HepG2 (cell line): Measurements from ENCODE around the gene CDH8. TPM values are rescaled to one million over a fixed set of nuclear protein-coding genes. Genes with fewer than 3 reads are reported as not detected.

Experiments used
- ATAC-seq: fragments of 200-7000 bp; cut with Tn5 transposase; 3 replicates; pipeline ENCODE4 v1.9.1; 2020; ENCODE audit warnings: mild to moderate bottlenecking, moderate library complexity
- BruUV-seq: library from RNA; stranded (reverse); fragments of 400-500 nt; replicated peaks from 2 replicates; lab custom pipeline; 2021; lab: Mats Ljungman, UMichigan
- CTCF ChIA-PET: fragments of 300-600 bp; formaldehyde crosslinking; extraction: SDS; loops from one replicate; lab custom pipeline; 2021; ENCODE audit warnings: low total read pairs, inconsistent platforms, low intra/inter-chr PET ratio; lab: Yijun Ruan, JAX
- POLR2A ChIA-PET: fragments of 350-600 bp; sonication (Branson Sonifier 250); formaldehyde crosslinking; loops from one replicate; lab custom pipeline; 2020; ENCODE audit warnings: antibody characterized with exemption, inconsistent platforms; lab: Yijun Ruan, JAX
- DNase-seq: peaks from one replicate; pipeline ENCODE4 v3.0.0-alpha.2; 2015; ENCODE audit warnings: low spot score
- FAIRE-seq: peaks from 3 replicates; lab custom pipeline; 2011; peaks lifted over from hg19 to GRCh38; lab: Jason Lieb, UNC
- H2AFZ ChIP-seq: one replicate; pipeline ENCODE4 v1.6.1; 2011; ENCODE audit warnings: low read length, inconsistent platforms
- H3K27ac ChIP-seq: fragments of 300-600 bp; 3 replicates; pipeline ENCODE4 v1.8.0; 2011; ENCODE audit warnings: mixed run types, mild to moderate bottlenecking, mixed read lengths, low read length, inconsistent platforms; ENCODE audit not compliant: insufficient read depth; ENCODE audit errors: extremely low read length
- H3K27me3 ChIP-seq, 2 experiments: fragments of 200-600 bp in 1 of 2; 2 replicates in 1 of 2; 3 replicates in 1 of 2; pipeline versions ENCODE4 v1.6.0 to v1.8.0; 2011; ENCODE audit warnings: low read length in 2 of 2, mild to moderate bottlenecking in 2 of 2, moderate library complexity in 2 of 2, inconsistent platforms in 1 of 2; ENCODE audit not compliant: insufficient read depth in 2 of 2, control insufficient read depth in 1 of 2
- H3K36me3 ChIP-seq, 2 experiments: fragments of 200-600 bp in 1 of 2; replicated peaks in 1 of 2; 2 replicates in 1 of 2; 3 replicates in 1 of 2; pipeline versions ENCODE4 v1.5.1 to v1.8.0; 2011; ENCODE audit warnings: low read length in 2 of 2, inconsistent platforms in 1 of 2; ENCODE audit not compliant: insufficient read depth in 2 of 2, control insufficient read depth in 1 of 2
- H3K4me1 ChIP-seq: 2 replicates; pipeline ENCODE4 v1.5.1; 2012; ENCODE audit warnings: low read length, inconsistent platforms; ENCODE audit not compliant: insufficient read depth
- H3K4me2 ChIP-seq: 2 replicates; pipeline ENCODE4 v1.6.0; 2011; ENCODE audit warnings: low read depth, low read length, inconsistent platforms
- H3K4me3 ChIP-seq, 3 experiments: fragments of 200-600 bp in 1 of 3; sonication (generic), shearing (Covaris generic) in 1 of 3; replicated peaks in 1 of 3; 2 replicates each; pipeline ENCODE4 v1.5.1; 2011 to 2016; ENCODE audit warnings: low read length in 3 of 3, inconsistent platforms in 2 of 3, low read depth in 2 of 3, mild to moderate bottlenecking in 2 of 3, control low read depth in 1 of 3, mixed read lengths in 1 of 3; ENCODE audit not compliant: insufficient read depth in 1 of 3
- H3K79me2 ChIP-seq: one replicate; pipeline ENCODE4 v1.6.1; 2011; ENCODE audit warnings: low read length, inconsistent platforms; ENCODE audit not compliant: insufficient read depth
- H3K9ac ChIP-seq: 2 replicates; pipeline ENCODE4 v1.6.0; 2011; ENCODE audit warnings: mild to moderate bottlenecking, low read depth, low read length, inconsistent platforms; ENCODE audit not compliant: insufficient read depth
- H3K9me3 ChIP-seq: 2 replicates; pipeline ENCODE4 v1.5.1; 2012; ENCODE audit warnings: mild to moderate bottlenecking, low read length
- H4K20me1 ChIP-seq: 2 replicates; pipeline ENCODE4 v1.6.0; 2011; ENCODE audit warnings: inconsistent platforms, mild to moderate bottlenecking, low read length, moderate library complexity; ENCODE audit not compliant: insufficient read depth
- HMGA1 ChIP-seq: sonication (generic); formaldehyde crosslinking; conservative IDR thresholded peaks from 2 replicates; pipeline ENCODE4 v1.4.0; 2020; ENCODE audit warnings: missing genetic modification reagents
- NONO ChIP-seq, 2 experiments: fragments of 450-650 bp in 1 of 2; sonication (generic) in 1 of 2; formaldehyde crosslinking in 1 of 2; IDR thresholded peaks in 1 of 2; conservative IDR thresholded peaks in 1 of 2; 2 replicates each; pipeline versions ENCODE4 v1.6.1 to v1.8.0; 2017 to 2022; ENCODE audit warnings: mild to moderate bottlenecking in 1 of 2, missing genetic modification reagents in 1 of 2, moderate library complexity in 1 of 2
- ZNF232 ChIP-seq: sonication (generic); formaldehyde crosslinking; IDR thresholded peaks from 2 replicates; pipeline ENCODE4 v1.4.0; 2020; ENCODE audit warnings: missing genetic modification reagents, borderline replicate concordance
- ZNF296 ChIP-seq: sonication (generic); formaldehyde crosslinking; conservative IDR thresholded peaks from 2 replicates; pipeline ENCODE4 v1.5.0; 2020; ENCODE audit warnings: mild to moderate bottlenecking, missing genetic modification reagents
- ZNF30 ChIP-seq: sonication (generic); formaldehyde crosslinking; IDR thresholded peaks from 2 replicates; pipeline ENCODE4 v1.5.0; 2020; ENCODE audit warnings: mild to moderate bottlenecking, missing genetic modification reagents
- ZNF432 ChIP-seq: sonication (generic); formaldehyde crosslinking; IDR thresholded peaks from 2 replicates; pipeline ENCODE4 v1.5.0; 2020; ENCODE audit warnings: missing genetic modification reagents, mild to moderate bottlenecking, borderline replicate concordance
- ZNF792 ChIP-seq: IDR thresholded peaks from 2 replicates; pipeline ENCODE4 v1.6.1; 2016
- WGBS: methylation state at CpG from one replicate; pipeline ENCODE4 v1.1.6; 2017; ENCODE audit warnings: low lambda C conversion rate; 5-methylcytosine and 5-hydroxymethylcytosine counted together
- in situ Hi-C: cut with HindIII; loops from 2 replicates; pipeline ENCODE4 v1.10.0; 2017; ENCODE audit warnings: low pct_unique_long_range_greater_than_20kb; ENCODE audit not compliant: extremely low pct_ligation_motif_present
- intact Hi-C: fragments of 100-400 bp; cut with micrococcal nuclease; formaldehyde crosslinking; loops from one replicate; pipeline ENCODE4 v1.10.0; 2022; ENCODE audit not compliant: unreplicated experiment
- polyA plus RNA-seq, 8 experiments: library from polyadenylated mRNA; depleted of rRNA in 3 of 8; stranded (reverse) in 7 of 8; unstranded in 1 of 8; fragments of >200 nt; fragmentation: Illumina TruSeq in 4 of 8; extraction: Trizol in 4 of 8; gene quantifications; 2 replicates each; pipeline versions ENCODE4 v1.2.1 to v1.2.3, GENCODE V29; 2011 to 2016; ENCODE audit warnings: low read depth in 4 of 8, missing spikeins in 1 of 8, mixed read lengths in 1 of 8; ENCODE audit not compliant: insufficient read depth in 1 of 8
- total RNA-seq, 5 experiments: library from RNA; depleted of rRNA; stranded (reverse); fragments of >200 nt; fragmentation: Illumina TruSeq; extraction: Trizol; gene quantifications; 2 replicates each; pipeline ENCODE4 v1.2.3, GENCODE V29; 2016; ENCODE audit warnings: low read depth in 1 of 5
- TF ChIP-seq, protein P1 (sequence below): sonication (generic); formaldehyde crosslinking; conservative IDR thresholded peaks from 2 replicates; pipeline ENCODE4 v1.4.0; 2020; ENCODE audit warnings: missing genetic modification reagents
- TF ChIP-seq, protein P2 (sequence below): sonication (generic); formaldehyde crosslinking; IDR thresholded peaks from 2 replicates; pipeline ENCODE4 v1.8.0; 2022; ENCODE audit warnings: low read depth, missing genetic modification reagents
- TF ChIP-seq, protein P3 (sequence below): sonication (generic); formaldehyde crosslinking; IDR thresholded peaks from 2 replicates; pipeline ENCODE4 v1.5.0; 2020; ENCODE audit warnings: mild to moderate bottlenecking, missing genetic modification reagents
- TF ChIP-seq, protein P4 (sequence below): sonication (generic); formaldehyde crosslinking; IDR thresholded peaks from 2 replicates; pipeline ENCODE4 v1.9.0; 2022; ENCODE audit warnings: missing genetic modification reagents, mild to moderate bottlenecking, borderline replicate concordance

The CDH8 gene
- total and polyA plus RNA-seq, 2 of the 13 experiments (the other 11 are each of a cell fraction or from before 2014, with no cell fraction given) = not detected

DNA sequence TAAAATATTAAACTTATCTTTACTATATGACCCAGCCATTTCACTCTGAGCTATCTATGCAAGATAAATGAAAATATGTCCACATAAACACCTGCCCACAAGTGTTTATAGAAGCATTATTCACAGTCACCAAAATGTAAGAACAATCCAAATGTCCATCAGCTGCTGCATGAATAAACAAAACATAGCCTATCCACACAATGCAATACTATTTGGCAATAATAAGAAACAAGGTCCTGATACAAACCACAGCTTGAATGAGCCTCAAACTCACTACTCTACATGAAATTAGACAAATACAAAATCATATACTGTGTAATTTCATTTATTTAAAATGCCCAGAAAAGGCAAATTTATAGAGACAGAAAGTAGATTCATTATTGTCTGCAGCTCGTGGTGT is 355.1 kb downstream of the CDH8 start:
- FAIRE-seq (no peak), ATAC-seq (no peak), DNase-seq (no peak)
- in situ Hi-C loops = no loop called here
- H3K27ac ChIP-seq = no peak overlapping the region
- H3K36me3 ChIP-seq = no peaks in the 10 kb centered on the region
- intact Hi-C loops = no loop called here
- H3K4me1 ChIP-seq = no peaks in the 10 kb centered on the region
- H2AFZ ChIP-seq = no peak overlapping the region
- H4K20me1 ChIP-seq = no peaks in the 10 kb centered on the region
- H3K4me3 ChIP-seq = no peak overlapping the region
- POLR2A ChIA-PET = no interaction called here
- TF ChIP-seq ZNF232 (no peak), ZNF296 (CRISPR knock-in tag) (no peak), ZNF792 (CRISPR knock-in tag) (no peak), ZNF30 (CRISPR knock-in tag) (no peak), HMGA1 (CRISPR knock-in tag) (no peak), ZNF432 (CRISPR knock-in tag) (no peak), NONO (IDR thresholded peaks at IDR 0.05) (no peak), NONO (CRISPR knock-in tag; conservative IDR thresholded peaks at IDR 0.05) (no peak)
- TF ChIP-seq, protein P1, sequence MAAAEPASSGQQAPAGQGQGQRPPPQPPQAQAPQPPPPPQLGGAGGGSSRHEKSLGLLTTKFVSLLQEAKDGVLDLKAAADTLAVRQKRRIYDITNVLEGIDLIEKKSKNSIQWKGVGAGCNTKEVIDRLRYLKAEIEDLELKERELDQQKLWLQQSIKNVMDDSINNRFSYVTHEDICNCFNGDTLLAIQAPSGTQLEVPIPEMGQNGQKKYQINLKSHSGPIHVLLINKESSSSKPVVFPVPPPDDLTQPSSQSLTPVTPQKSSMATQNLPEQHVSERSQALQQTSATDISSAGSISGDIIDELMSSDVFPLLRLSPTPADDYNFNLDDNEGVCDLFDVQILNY (CRISPR knock-in tag) = no peak
- TF ChIP-seq, protein P2, sequence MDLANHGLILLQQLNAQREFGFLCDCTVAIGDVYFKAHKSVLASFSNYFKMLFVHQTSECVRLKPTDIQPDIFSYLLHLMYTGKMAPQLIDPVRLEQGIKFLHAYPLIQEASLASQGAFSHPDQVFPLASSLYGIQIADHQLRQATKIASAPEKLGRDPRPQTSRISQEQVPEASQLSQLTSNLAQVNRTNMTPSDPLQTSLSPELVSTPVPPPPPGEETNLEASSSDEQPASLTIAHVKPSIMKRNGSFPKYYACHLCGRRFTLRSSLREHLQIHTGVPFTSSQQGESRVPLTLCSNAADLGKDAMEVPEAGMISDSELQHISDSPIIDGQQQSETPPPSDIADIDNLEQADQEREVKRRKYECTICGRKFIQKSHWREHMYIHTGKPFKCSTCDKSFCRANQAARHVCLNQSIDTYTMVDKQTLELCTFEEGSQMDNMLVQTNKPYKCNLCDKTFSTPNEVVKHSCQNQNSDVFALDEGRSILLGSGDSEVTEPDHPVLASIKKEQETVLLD (CRISPR knock-in tag) = no peak
- TF ChIP-seq, protein P3, sequence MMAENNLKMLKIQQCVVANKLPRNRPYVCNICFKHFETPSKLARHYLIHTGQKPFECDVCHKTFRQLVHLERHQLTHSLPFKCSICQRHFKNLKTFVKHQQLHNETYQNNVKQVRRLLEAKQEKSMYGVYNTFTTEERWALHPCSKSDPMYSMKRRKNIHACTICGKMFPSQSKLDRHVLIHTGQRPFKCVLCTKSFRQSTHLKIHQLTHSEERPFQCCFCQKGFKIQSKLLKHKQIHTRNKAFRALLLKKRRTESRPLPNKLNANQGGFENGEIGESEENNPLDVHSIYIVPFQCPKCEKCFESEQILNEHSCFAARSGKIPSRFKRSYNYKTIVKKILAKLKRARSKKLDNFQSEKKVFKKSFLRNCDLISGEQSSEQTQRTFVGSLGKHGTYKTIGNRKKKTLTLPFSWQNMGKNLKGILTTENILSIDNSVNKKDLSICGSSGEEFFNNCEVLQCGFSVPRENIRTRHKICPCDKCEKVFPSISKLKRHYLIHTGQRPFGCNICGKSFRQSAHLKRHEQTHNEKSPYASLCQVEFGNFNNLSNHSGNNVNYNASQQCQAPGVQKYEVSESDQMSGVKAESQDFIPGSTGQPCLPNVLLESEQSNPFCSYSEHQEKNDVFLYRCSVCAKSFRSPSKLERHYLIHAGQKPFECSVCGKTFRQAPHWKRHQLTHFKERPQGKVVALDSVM (CRISPR knock-in tag) = no peak
- TF ChIP-seq, protein P4, sequence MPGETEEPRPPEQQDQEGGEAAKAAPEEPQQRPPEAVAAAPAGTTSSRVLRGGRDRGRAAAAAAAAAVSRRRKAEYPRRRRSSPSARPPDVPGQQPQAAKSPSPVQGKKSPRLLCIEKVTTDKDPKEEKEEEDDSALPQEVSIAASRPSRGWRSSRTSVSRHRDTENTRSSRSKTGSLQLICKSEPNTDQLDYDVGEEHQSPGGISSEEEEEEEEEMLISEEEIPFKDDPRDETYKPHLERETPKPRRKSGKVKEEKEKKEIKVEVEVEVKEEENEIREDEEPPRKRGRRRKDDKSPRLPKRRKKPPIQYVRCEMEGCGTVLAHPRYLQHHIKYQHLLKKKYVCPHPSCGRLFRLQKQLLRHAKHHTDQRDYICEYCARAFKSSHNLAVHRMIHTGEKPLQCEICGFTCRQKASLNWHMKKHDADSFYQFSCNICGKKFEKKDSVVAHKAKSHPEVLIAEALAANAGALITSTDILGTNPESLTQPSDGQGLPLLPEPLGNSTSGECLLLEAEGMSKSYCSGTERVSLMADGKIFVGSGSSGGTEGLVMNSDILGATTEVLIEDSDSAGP = no peak
- TF ChIP-seq, all 625 proteins: peak for 0
- Histone ChIP-seq H3K9ac (no peak overlapping the region), H3K4me2 (no peak overlapping the region), H3K79me2 (no peaks in the 10 kb centered on the region), H3K27me3 (no peaks in the 10 kb centered on the region), H3K9me3 (peaks cover 37% of the 10 kb centered on the region)
- WGBS = 0% methylated on average over 1 of the region's 1 CpG
- CTCF ChIA-PET = no interaction called here
- BruUV-seq = no TSS peak
